Endothelial cell of umbilical vein (primary cell): ENCODE data around the gene HPGDS. TPM values are rescaled to one million over a fixed set of nuclear protein-coding genes. Genes with fewer than 3 reads are reported as not detected.

ENCODE experiments used
- BruUV-seq: library from RNA; stranded (reverse); fragments of 400-500 nt; replicated peaks from 2 replicates; lab custom pipeline; 2021; lab: Mats Ljungman, UMichigan
- CTCF ChIA-PET: fragments of 300-600, 350-600 bp; sonication (Branson Sonifier 250); formaldehyde crosslinking; loops from one replicate; lab custom pipeline; 2021; ENCODE audit warnings: antibody characterized with exemption, inconsistent platforms; lab: Charles Lee
- POLR2A ChIA-PET: fragments of 300-600, 350-600 bp; sonication (Branson Sonifier 250); formaldehyde crosslinking; loops from one replicate; lab custom pipeline; 2021; ENCODE audit warnings: antibody characterized with exemption, inconsistent platforms; lab: Charles Lee
- DNase-seq: peaks from one replicate; pipeline ENCODE4 v3.0.0-alpha.2; 2011; ENCODE audit warnings: low read depth, low spot score
- FAIRE-seq: peaks from 2 replicates; lab custom pipeline; 2011; peaks lifted over from hg19 to GRCh38; lab: Jason Lieb, UNC
- H2AFZ ChIP-seq: 2 replicates; pipeline ENCODE4 v1.6.0; 2012; ENCODE audit warnings: low read depth, low read length, control low read depth, inconsistent platforms
- H3K27ac ChIP-seq: 2 replicates; pipeline ENCODE4 v1.5.1; 2011; ENCODE audit warnings: low read depth, mild to moderate bottlenecking, control low read depth, low read length, moderate library complexity; ENCODE audit not compliant: insufficient read depth
- H3K27me3 ChIP-seq, 2 experiments: 2 replicates each; pipeline versions ENCODE4 v1.6.0 to v1.6.1; 2011; ENCODE audit warnings: low read length in 2 of 2, mixed read lengths in 1 of 2; ENCODE audit not compliant: control insufficient read depth in 2 of 2, insufficient read depth in 2 of 2
- H3K36me3 ChIP-seq, 2 experiments: 2 replicates in 1 of 2; 3 replicates in 1 of 2; pipeline ENCODE4 v1.5.1; 2011; ENCODE audit warnings: low read length in 2 of 2, mild to moderate bottlenecking in 1 of 2, moderate library complexity in 1 of 2; ENCODE audit not compliant: control insufficient read depth in 2 of 2, insufficient read depth in 2 of 2; ENCODE audit errors: extremely low read depth in 1 of 2
- H3K4me1 ChIP-seq: 3 replicates; pipeline ENCODE4 v1.5.1; 2011; ENCODE audit warnings: mild to moderate bottlenecking, low read length; ENCODE audit not compliant: control insufficient read depth, insufficient read depth; ENCODE audit errors: extremely low read depth
- H3K4me2 ChIP-seq: 2 replicates; pipeline ENCODE4 v1.6.1; 2011; ENCODE audit warnings: low read length, control low read depth, mixed read lengths; ENCODE audit not compliant: insufficient read depth
- H3K4me3 ChIP-seq, 3 experiments: fragments of 200-600 bp in 1 of 3; sonication (generic), shearing (Covaris generic) in 1 of 3; replicated peaks in 1 of 3; 2 replicates each; pipeline ENCODE4 v1.5.1; 2011 to 2016; ENCODE audit warnings: control low read depth in 3 of 3, low read length in 3 of 3, mild to moderate bottlenecking in 2 of 3, inconsistent platforms in 1 of 3, low read depth in 1 of 3, moderate library complexity in 1 of 3; ENCODE audit not compliant: insufficient read depth in 1 of 3
- H3K79me2 ChIP-seq: 2 replicates; pipeline ENCODE4 v1.6.0; 2012; ENCODE audit warnings: low read length, inconsistent platforms; ENCODE audit not compliant: control insufficient read depth, insufficient read depth
- H3K9ac ChIP-seq: replicated peaks from 2 replicates; pipeline ENCODE3; 2011; ENCODE audit warnings: low read length, control low read depth; ENCODE audit not compliant: insufficient read depth; ENCODE audit errors: extremely low read depth
- H3K9me1 ChIP-seq: replicated peaks from 3 replicates; pipeline ENCODE4 v1.6.0; 2011; ENCODE audit warnings: mild to moderate bottlenecking, low read length; ENCODE audit not compliant: control insufficient read depth, insufficient read depth; ENCODE audit errors: extremely low read depth
- H3K9me3 ChIP-seq: replicated peaks from 2 replicates; pipeline ENCODE4 v1.5.1; 2012; ENCODE audit warnings: low read length, inconsistent platforms; ENCODE audit not compliant: control insufficient read depth, insufficient read depth
- H4K20me1 ChIP-seq: replicated peaks from 2 replicates; pipeline ENCODE3; 2011; ENCODE audit warnings: mild to moderate bottlenecking, low read length; ENCODE audit not compliant: control insufficient read depth, insufficient read depth; ENCODE audit errors: extremely low read depth
- EZH2 ChIP-seq: IDR thresholded peaks from 2 replicates; pipeline ENCODE4 v1.6.1; 2012; ENCODE audit warnings: borderline replicate concordance, low read depth, mild to moderate bottlenecking, moderate library complexity, low read length, inconsistent platforms; ENCODE audit not compliant: severe bottlenecking
- FOS ChIP-seq: IDR thresholded peaks from 2 replicates; pipeline ENCODE4 v1.6.1; 2011; ENCODE audit warnings: mild to moderate bottlenecking, low read length, moderate library complexity, borderline replicate concordance; ENCODE audit not compliant: insufficient read depth
- GATA2 ChIP-seq: IDR thresholded peaks from 2 replicates; pipeline ENCODE4 v1.7.0; 2011; ENCODE audit warnings: low read depth, mild to moderate bottlenecking, moderate library complexity, mixed read lengths, low read length; ENCODE audit not compliant: insufficient read length, insufficient read depth
- JUN ChIP-seq: IDR thresholded peaks from 2 replicates; pipeline ENCODE4 v1.6.1; 2011; ENCODE audit warnings: borderline replicate concordance, low read depth; ENCODE audit not compliant: insufficient read length, insufficient read depth
- MAX ChIP-seq: IDR thresholded peaks from 2 replicates; pipeline ENCODE4 v1.6.1; 2011; ENCODE audit not compliant: insufficient read depth, insufficient read length
- MYC ChIP-seq: IDR thresholded peaks from one replicate; pipeline ENCODE4 v1.6.1; 2011; ENCODE audit warnings: mild to moderate bottlenecking, low read depth, low read length
- POLR2A ChIP-seq: IDR thresholded peaks from 2 replicates; pipeline ENCODE4 v1.6.1; 2012; ENCODE audit warnings: low read depth, mild to moderate bottlenecking, control low read depth, low read length
- POLR2AphosphoS5 ChIP-seq: IDR thresholded peaks from 2 replicates; pipeline ENCODE4 v1.6.1; 2012; ENCODE audit warnings: low read depth, mild to moderate bottlenecking, control low read depth, low read length, moderate library complexity; ENCODE audit not compliant: insufficient read depth
- dilution Hi-C: fragments of 300-500 bp; cut with MboI; formaldehyde crosslinking; loops from one replicate; pipeline ENCODE4 v1.15.0; 2019; ENCODE audit warnings: low sequenced_read_pairs; ENCODE audit not compliant: extremely low pct_ligation_motif_present
- intact Hi-C: fragments of 100-400 bp; cut with micrococcal nuclease; formaldehyde crosslinking; loops from one replicate; pipeline ENCODE4 v1.10.0; 2022
- polyA plus RNA-seq, 4 experiments: library from polyadenylated mRNA; depleted of rRNA in 3 of 4; stranded (reverse) in 3 of 4; unstranded in 1 of 4; fragments of >200 nt; gene quantifications; 2 replicates each; pipeline versions ENCODE4 v1.2.1 to v1.2.3, GENCODE V29; 2011 to 2012; ENCODE audit warnings: missing spikeins in 1 of 4
- total RNA-seq: library from RNA; stranded (reverse); gene quantifications from 2 replicates; pipeline ENCODE4 v1.2.3, GENCODE V29; 2021
- TF ChIP-seq, protein P1 (sequence below), 2 donors: IDR thresholded peaks; 1 replicate in 1 of 2; 2 replicates in 1 of 2; pipeline ENCODE4 v1.5.1; 2011; ENCODE audit warnings: low read length in 2 of 2, mild to moderate bottlenecking in 2 of 2, moderate library complexity in 2 of 2, control low read depth in 1 of 2, inconsistent platforms in 1 of 2, low read depth in 1 of 2; ENCODE audit not compliant: insufficient read depth in 1 of 2; ENCODE audit errors: extremely low read depth in 1 of 2

Gene HPGDS
- total and polyA plus RNA-seq, 2 donors (not counting 3 experiments of a cell fraction or from before 2014, with no cell fraction given), result not detected

GRCh38 chr4:94352996-94353395 is 10.4 kb upstream of the HPGDS start:
- BruUV-seq, result no TSS peak
- no peak for DNase-seq
- Histone ChIP-seq H3K9me3 (no peaks in the 10 kb centered on the region), H2AFZ (no peak overlapping the region), H3K9me1 (no peaks in the 10 kb centered on the region), H3K4me2 (no peak overlapping the region), H3K36me3 (no peaks in the 10 kb centered on the region), H3K4me3 (no peak overlapping the region), H3K79me2 (no peaks in the 10 kb centered on the region), H4K20me1 (no peaks in the 10 kb centered on the region), H3K27ac (no peak overlapping the region), H3K9ac (no peak overlapping the region), H3K4me1 (peaks cover 12% of the 10 kb centered on the region), H3K27me3 (no peaks in the 10 kb centered on the region)
- dilution Hi-C loops (no loop called here), intact Hi-C loops (no loop called here)
- TF ChIP-seq EZH2, result no peak
- no peak for TF ChIP-seq POLR2AphosphoS5
- TF ChIP-seq, protein P1, sequence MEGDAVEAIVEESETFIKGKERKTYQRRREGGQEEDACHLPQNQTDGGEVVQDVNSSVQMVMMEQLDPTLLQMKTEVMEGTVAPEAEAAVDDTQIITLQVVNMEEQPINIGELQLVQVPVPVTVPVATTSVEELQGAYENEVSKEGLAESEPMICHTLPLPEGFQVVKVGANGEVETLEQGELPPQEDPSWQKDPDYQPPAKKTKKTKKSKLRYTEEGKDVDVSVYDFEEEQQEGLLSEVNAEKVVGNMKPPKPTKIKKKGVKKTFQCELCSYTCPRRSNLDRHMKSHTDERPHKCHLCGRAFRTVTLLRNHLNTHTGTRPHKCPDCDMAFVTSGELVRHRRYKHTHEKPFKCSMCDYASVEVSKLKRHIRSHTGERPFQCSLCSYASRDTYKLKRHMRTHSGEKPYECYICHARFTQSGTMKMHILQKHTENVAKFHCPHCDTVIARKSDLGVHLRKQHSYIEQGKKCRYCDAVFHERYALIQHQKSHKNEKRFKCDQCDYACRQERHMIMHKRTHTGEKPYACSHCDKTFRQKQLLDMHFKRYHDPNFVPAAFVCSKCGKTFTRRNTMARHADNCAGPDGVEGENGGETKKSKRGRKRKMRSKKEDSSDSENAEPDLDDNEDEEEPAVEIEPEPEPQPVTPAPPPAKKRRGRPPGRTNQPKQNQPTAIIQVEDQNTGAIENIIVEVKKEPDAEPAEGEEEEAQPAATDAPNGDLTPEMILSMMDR (IDR thresholded peaks at IDR 0.05; ENCODE audit: extremely low read depth in 1 of 2, insufficient read depth in 1 of 2, low read depth in 1 of 2, low read length in 2 of 2), result no peak
- TF ChIP-seq MYC, result no peak
- no peak for TF ChIP-seq POLR2A
- no peak for TF ChIP-seq GATA2
- TF ChIP-seq MAX, result no peak
- TF ChIP-seq FOS, result no peak
- TF ChIP-seq JUN, result no peak
- FAIRE-seq, result no peak
- ChIA-PET POLR2A (no interaction called here), CTCF (interaction anchor here (1.3 to 1.5 kb wide), 2 partner anchors 9 to 54 kb away, joined by 3 to 5 read pairs; no protein-coding TSS in a partner anchor)
